LHCN-M2 (cell line): Measurements from ENCODE around the gene MCHR1. TPM values are rescaled to one million over a fixed set of nuclear protein-coding genes. Genes with fewer than 3 reads are reported as not detected.

Experiments used
- DNase-seq: peaks from one replicate; pipeline ENCODE4 v3.0.0-alpha.2; 2012; ENCODE audit warnings: low read depth
- total RNA-seq: library from RNA; depleted of rRNA; stranded (reverse); fragments of >200 nt; gene quantifications from 2 replicates; pipeline ENCODE4 v1.2.3, GENCODE V29; 2014; rRNA removed

Gene MCHR1
- total RNA-seq, 1 experiment from 2014 or later = not detected

GRCh38 chr22:40723396-40723933, 44.2 kb downstream of the MCHR1 start:
- no peak for DNase-seq

- no peak for DNase-seq
These were observed 47.2 kb downstream of the MCHR1 start for GRCh38 chr22:40726514-40726913.

- no peak for DNase-seq
These were observed 48.0 kb downstream of the MCHR1 start for GRCh38 chr22:40727070-40727963.

- no peak for DNase-seq
These were observed 48.8 kb downstream of the MCHR1 start for GRCh38 chr22:40727964-40728615.

- DNase-seq = no peak
These were observed 49.5 kb downstream of the MCHR1 start for GRCh38 chr22:40728731-40729189.

- no peak for DNase-seq
These were observed 50.0 kb downstream of the MCHR1 start for GRCh38 chr22:40729284-40729683.

Other genes starting within 250 kb of the MCHR1 start
- gene MRTFA, start 42.8 kb upstream of the MCHR1 start, total RNA-seq = 26.6 and 50.1 TPM in 2 replicates
- gene SLC25A17, start 139.9 kb downstream of the MCHR1 start, total RNA-seq = 26.0 and 28.5 TPM in 2 replicates
- 187 and 203 TPM in 2 replicates for gene ST13, start 177.2 kb downstream of the MCHR1 start, total RNA-seq
- 9.4 and 10.7 TPM in 2 replicates for gene XPNPEP3, start 177.7 kb downstream of the MCHR1 start, total RNA-seq
- gene DNAJB7, start 182.6 kb downstream of the MCHR1 start, total RNA-seq = not detected in 2 replicates